Activated T-cell treated with anti-CD3 and anti-CD28 coated beads for 48 hours (primary cell): ENCODE measurements around the gene SERPINE2.

ENCODE experiments used
- DNase-seq: peaks from one replicate; pipeline ENCODE4 v3.0.0-alpha.2; 2020; ENCODE audit warnings: low read depth

Gene SERPINE2

GRCh38 chr2:223973606-223974005 is 65.5 kb downstream of the SERPINE2 start:
- no peak for DNase-seq

DNA sequence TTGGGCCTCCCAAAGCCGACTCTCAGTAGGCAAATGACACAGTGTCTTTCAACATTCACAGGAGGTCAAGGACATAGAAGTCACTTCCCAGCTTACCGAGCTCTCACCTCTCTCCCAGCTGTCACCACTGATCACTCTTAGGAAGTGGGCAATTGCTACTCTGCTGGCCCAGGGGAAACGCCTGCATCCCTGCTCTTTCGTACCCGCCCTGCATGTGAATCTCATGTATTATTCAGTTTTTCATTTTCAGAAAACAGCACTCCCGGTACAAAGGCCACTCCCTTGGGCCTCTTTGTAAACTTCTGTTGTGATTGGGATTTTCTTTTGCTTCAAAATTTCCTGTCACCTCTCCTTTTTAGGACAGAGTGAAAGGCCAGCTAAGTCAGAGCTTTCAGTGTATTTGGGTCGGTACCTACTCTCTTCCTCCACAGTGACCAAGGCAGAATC is 66.4 kb downstream of the SERPINE2 start:
- no peak for DNase-seq

GRCh38 chr2:223971731-223972130 is 67.4 kb downstream of the SERPINE2 start:
- DNase-seq = no peak

DNA sequence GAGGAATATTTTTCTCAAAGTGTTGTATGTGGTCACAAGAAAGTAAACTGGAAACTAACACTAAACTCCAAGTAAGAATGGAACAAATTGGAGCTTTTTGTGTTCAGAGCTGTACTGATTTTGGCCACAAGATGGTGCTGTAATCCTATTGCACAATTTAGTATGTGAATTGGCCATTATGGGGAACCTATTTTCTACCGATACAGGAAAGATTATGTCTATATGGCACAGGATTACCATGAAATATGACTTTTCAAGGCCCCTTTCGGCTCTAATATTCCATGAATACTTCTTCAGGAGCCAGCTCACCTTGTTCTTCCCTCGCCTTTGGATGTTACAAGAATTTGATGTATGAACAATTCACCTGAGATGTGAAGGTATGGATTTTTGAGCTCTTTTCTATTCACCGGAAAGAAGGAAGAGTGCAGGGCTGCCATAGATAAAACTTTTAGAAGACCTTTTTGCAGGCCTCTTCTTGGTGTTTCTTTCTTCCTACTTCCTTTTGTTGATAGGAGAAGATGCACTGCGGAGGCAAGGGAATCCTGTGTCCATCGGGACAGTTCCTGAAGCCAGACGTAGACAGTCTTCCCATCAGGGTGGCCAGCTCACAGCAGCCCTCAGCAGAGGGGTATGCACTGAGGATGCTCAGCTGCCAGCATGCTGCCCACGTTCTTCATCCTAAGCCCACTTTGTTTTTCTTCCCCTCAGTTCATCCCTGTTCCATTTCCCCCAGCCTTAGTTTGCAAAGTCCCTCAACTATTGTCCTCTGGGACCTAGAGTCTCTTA is 68.5 kb downstream of the SERPINE2 start:
- peak; percentile 21 for DNase-seq

- no peak for DNase-seq
Measured at GRCh38 chr2:223969856-223970255, 69.2 kb downstream of the SERPINE2 start.

- no peak for DNase-seq
Measured at GRCh38 chr2:223969315-223969714, 69.8 kb downstream of the SERPINE2 start.

GRCh38 chr2:223967981-223968380 is 71.1 kb downstream of the SERPINE2 start:
- DNase-seq = no peak

- no peak for DNase-seq
Measured at GRCh38 chr2:223959688-223960087, 79.4 kb downstream of the SERPINE2 start.

DNA sequence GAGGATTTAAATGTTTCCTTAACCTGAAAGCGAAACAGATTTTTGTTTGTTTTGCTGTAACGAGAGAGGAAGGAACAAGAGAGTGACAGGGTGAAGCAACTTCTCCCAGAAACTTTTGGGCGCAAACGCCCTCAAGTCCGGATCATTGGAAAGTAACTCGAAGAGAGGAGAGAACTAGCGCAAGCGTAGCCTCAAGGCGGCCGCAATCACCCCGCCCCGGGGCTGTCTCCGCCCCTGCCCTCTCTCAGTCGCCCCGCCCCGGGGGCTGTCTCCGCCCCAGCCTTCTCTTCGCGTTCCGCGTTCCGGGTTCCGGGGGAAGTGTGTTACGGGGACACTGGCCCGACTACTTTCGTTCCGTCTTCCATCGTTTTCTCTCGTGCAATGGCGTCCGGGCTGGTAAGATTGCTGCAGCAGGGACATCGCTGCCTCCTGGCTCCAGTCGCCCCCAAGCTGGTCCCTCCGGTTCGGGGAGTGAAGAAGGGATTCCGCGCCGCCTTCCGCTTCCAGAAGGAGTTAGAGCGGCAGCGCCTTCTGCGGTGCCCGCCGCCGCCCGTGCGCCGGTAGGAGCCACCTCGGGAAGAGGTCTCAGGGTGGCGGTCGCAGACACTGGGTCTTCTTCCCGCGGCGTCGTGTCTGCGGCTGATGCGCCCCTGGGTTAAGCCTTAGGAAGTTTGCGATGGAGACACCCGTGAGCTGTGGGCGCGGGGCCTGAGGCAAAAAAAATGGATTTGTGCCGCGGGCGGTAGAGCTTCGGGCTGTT is 81.8 kb downstream of the SERPINE2 start, which contains the start of gene MRPL44:
MRPL44 (plus strand) TSS at position 372 of the 760 bp plus-strand sequence; CDS start at position 382, 10 bp downstream.
- DNase-seq = peak; percentile 97

DNA sequence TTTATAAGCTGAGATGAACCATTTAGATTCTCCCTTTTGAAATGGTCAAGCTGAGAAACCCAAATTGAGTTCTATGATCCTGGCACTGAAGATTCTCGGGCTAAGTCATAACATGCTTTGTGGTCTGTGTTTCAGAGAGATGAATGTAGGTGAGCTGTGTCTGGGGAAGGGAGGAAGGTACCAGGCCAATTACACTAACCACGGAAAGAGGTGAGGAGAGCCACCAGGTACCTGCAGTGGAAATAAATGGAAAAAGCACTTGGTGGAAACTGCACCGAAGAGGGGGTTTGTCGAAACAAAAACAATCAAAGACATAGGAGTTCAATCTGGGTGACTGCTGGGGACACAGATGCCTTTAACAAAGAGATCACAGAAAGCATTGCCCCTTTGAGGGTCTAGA is 82.8 kb downstream of the SERPINE2 start:
- no peak for DNase-seq

DNA sequence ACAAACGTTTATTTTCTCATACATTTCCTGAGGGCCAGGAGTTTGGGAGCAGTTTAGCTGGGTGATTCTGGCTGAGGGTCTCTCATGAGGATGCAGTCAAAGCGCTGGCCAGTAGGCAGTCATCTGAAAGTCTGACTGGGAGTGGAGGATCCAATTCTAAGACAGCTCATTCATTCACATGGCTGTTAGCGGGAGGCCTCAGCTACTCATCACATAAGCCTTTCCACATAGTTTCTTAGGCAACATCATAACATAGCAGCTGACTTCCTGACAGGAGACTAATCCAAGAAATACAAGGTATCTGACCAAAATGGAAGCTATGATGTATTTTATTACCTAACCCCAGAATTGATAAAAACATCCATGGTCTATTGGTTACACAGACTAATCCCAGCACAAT is 84.7 kb downstream of the SERPINE2 start:
- DNase-seq = no peak

DNA sequence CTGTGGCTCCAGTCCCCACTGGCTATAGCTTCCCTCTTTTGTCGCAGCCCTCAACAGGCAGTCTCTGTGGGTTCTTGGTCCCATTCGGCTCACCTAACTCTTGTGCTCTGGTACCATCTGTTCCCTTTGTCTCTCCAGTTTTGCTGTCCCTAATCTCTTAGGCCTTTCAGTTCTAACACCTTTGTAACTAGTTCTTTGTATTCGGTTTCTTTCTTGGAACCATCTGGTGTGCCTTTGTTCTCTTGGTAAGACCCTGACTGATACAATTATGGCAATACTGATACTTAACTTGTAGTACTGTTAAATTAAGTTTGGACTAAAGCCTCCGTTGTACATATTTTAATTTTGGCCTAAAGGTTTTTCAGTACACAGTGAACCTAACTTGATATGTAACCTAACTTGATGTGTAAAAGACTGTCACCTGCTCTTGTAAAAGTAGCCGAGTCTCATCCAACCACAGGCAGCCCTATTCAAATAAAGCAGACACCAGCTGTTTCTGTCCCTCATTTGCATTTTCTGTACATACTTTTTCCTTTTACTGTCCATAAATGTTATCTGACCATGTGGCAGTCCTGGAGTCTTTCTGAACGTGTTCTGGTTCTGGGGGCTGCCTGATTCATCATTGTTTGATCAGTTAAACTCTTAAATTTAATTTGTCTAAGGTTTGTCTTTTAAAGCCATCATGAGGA is 86.7 kb downstream of the SERPINE2 start:
- DNase-seq = no peak

DNA sequence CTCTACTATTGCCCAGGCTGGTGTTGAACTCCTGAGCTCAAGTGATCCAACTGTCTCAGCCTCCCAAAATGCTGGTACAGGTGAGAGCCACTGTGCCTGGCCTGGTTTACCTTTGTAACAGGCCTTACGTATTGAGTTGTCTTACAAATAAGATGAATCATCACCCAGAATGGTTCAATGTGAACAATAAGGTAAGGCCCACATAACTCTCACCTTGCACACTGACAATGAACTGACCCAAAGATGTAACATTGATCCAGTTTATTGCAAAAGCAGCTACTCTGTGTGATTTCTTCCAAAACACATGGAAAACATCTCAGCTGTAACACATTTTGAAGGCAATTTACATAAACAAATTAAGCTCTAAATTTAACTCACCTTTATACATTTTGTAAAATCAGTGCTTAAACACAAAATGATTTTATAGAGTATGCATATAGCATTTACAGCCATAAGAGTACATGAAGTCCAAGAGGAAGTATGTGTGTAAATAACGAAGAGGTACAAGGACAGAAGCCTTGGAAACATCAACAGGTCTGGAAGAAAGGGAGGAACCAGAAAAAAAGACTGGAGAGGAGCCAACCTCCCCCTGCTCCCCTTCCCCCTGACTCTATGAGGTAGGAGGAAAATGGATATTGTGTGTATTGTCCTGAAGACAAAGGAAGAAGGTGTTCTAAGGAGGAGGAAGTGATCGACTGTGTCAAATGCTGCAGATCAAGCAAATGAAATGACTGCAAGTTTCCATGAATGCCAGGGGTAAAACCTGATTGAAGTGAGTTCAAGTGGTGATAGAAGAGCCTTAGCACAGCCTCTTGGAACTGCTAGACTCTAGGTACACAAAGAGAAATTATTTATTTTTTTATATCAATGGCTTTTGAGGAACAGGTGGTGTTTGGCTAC is 88.4 kb downstream of the SERPINE2 start:
- DNase-seq = no peak

DNA sequence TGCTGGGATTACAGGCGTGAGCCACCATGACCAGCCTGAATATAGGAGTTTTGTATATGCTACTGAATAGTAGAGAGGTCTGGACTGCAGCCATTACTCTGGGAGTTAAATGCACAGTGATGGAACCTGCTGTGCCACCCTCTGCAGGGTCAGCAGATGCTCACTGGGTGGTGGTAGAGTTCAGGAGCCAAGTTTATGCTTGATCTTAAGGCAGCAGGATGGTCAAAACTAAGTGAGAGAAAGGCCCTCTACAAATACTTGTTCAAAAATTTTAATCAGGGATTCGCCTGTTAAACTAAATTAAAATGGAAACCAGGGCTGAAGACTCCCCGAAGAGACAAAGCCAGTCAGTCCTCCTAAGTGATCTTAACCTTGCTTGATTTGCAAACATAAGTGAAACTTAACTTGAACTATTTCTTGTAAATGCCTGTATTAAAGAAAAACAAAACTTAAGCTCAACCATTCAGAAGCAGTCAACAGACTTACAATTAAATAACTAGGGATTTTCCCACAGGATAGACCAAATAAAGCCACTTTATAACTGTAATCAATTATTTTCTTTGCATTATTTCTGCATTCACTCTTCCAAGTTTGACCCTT is 89.7 kb downstream of the SERPINE2 start:
- DNase-seq = no peak

- DNase-seq = no peak
Measured at GRCh38 chr2:223947711-223948205, 91.3 kb downstream of the SERPINE2 start.

- no peak for DNase-seq
Measured at GRCh38 chr2:223945755-223946154, 93.3 kb downstream of the SERPINE2 start.

- DNase-seq = peak; percentile 83
Measured at GRCh38 chr2:223944703-223945531, 94.2 kb downstream of the SERPINE2 start, which contains the start of gene WDFY1. TSS of gene WDFY1 (minus strand) at chr2:223945335. CDS start at chr2:223945284, 51 bp downstream.

- no peak for DNase-seq
Measured at GRCh38 chr2:223944166-223944702, 94.9 kb downstream of the SERPINE2 start.

DNA sequence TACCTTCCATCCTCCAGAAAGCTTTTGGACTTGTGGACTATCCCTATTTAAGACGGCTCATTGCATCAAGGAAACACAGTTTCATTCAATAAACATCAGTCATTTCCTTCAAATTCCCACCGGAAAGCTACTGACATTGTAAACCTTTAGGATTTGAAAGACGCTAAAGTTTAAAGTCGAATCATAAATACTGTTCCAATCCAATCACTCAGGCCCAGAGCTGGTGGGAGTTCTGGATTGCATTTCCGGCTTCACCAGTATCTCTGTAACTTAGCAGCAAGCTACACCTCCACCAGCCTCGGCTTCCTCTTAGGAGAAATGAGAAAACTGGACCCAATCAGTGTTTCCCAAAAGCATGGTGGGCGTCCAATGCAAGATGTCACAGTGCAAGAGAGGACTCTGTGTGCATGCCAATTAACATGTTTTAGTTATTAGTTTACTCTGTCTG is 95.5 kb downstream of the SERPINE2 start:
- DNase-seq = no peak
